ENCODE results near the gene MTCH1. TPM values are rescaled to one million over a fixed set of nuclear protein-coding genes. Genes with fewer than 3 reads are reported as not detected.

Gene MTCH1
- total and polyA plus RNA-seq, 2 experiments from 2014 or later, result 108 to 271 TPM

DNA sequence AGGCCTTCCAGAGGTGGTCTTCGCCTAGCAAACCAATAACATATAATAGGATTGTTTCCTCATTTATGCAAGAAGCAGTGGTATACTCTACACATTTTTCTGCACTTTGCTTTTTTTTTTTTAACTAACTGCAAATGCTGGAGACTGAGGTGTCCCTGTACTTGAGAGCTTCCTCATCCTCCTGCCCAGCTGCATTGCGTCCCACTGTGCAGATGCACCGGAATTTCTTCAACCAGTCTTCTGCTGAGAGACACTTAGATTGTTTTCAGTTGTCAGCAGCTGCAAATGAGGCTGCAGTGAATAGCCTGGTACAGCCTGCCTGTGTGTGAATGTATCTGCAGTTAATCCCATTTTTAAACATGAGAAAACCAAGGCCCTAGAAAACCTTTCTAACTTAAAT lies 31.0 kb upstream of the MTCH1 start (continued):
- no peak for TF ChIP-seq ZNF462 (CRISPR knock-in tag; IDR thresholded peaks at IDR 0.05)
- TF ChIP-seq JUNB (IDR thresholded peaks at IDR 0.05; ENCODE audit: unreplicated experiment), result no peak
- no peak for TF ChIP-seq ZNF331 (CRISPR knock-in tag; IDR thresholded peaks at IDR 0.05; ENCODE audit: low read depth)

GRCh38 chr6:37015532-37015931 lies 29.5 kb upstream of the MTCH1 start:
- H3K36me3 ChIP-seq (ENCODE audit: insufficient read depth), result no peaks in the 10 kb centered on the region
- H2AFZ ChIP-seq, result 0 out of 2 replicates have a peak overlapping the region, but pooled peaks have one; percentile 14
- no peak overlapping the region for H3K27ac Mint-ChIP-seq
- H3K4me2 ChIP-seq, result no peak overlapping the region
- no peaks in the 10 kb centered on the region for H3K79me2 ChIP-seq (replicated peaks; ENCODE audit: insufficient read depth)
- H3F3A ChIP-seq (replicated peaks; ENCODE audit: low read depth), result 0 out of 2 replicates have a peak, but pooled peaks cover 3% of the 10 kb centered on the region
- no peaks in the 10 kb centered on the region for H3K27me3 ChIP-seq (ENCODE audit: insufficient read depth)
- H4K20me1 ChIP-seq (replicated peaks; ENCODE audit: insufficient read depth), result no peaks in the 10 kb centered on the region
- no peaks in the 10 kb centered on the region for H3K9me2 ChIP-seq (ENCODE audit: insufficient read depth)
- no peak overlapping the region for H3K4me3 Mint-ChIP-seq
- no peak overlapping the region for H3K27ac ChIP-seq (ENCODE audit: low read depth)
- DNase-seq (ENCODE audit: low spot score) (no peak), ATAC-seq (no peak)
- peaks cover 9% of the 10 kb centered on the region for H3K27me3 Mint-ChIP-seq (ENCODE audit: insufficient read depth, low read depth, poor library complexity)
- H3K36me3 Mint-ChIP-seq (ENCODE audit: low read depth), result no peaks in the 10 kb centered on the region
- H3K4me1 Mint-ChIP-seq, result peaks cover 12% of the 10 kb centered on the region
- no peaks in the 10 kb centered on the region; the same call in 1 of the 2 replicates for H3K4me1 ChIP-seq (ENCODE audit: insufficient read depth)
- no peak overlapping the region for H3K4me3 ChIP-seq
- no peaks in the 10 kb centered on the region for H3K9me3 Mint-ChIP-seq
- TF ChIP-seq EZH2 (IDR thresholded peaks at IDR 0.05; ENCODE audit: low read depth, unreplicated experiment) (no peak), EZH2phosphoT487 (IDR thresholded peaks at IDR 0.05; ENCODE audit: unreplicated experiment) (no peak), JUNB (IDR thresholded peaks at IDR 0.05; ENCODE audit: unreplicated experiment) (no peak), NANOG (IDR thresholded peaks at IDR 0.05; ENCODE audit: borderline replicate concordance) (no peak), ZNF331 (CRISPR knock-in tag; IDR thresholded peaks at IDR 0.05; ENCODE audit: low read depth) (no peak), STAT1 (IDR thresholded peaks at IDR 0.05; ENCODE audit: unreplicated experiment) (no peak), CREB1 (CRISPR knock-in tag; IDR thresholded peaks at IDR 0.05; ENCODE audit: low read depth) (no peak), ETS1 (IDR thresholded peaks at IDR 0.05) (no peak)
- TF ChIP-seq, protein P1, sequence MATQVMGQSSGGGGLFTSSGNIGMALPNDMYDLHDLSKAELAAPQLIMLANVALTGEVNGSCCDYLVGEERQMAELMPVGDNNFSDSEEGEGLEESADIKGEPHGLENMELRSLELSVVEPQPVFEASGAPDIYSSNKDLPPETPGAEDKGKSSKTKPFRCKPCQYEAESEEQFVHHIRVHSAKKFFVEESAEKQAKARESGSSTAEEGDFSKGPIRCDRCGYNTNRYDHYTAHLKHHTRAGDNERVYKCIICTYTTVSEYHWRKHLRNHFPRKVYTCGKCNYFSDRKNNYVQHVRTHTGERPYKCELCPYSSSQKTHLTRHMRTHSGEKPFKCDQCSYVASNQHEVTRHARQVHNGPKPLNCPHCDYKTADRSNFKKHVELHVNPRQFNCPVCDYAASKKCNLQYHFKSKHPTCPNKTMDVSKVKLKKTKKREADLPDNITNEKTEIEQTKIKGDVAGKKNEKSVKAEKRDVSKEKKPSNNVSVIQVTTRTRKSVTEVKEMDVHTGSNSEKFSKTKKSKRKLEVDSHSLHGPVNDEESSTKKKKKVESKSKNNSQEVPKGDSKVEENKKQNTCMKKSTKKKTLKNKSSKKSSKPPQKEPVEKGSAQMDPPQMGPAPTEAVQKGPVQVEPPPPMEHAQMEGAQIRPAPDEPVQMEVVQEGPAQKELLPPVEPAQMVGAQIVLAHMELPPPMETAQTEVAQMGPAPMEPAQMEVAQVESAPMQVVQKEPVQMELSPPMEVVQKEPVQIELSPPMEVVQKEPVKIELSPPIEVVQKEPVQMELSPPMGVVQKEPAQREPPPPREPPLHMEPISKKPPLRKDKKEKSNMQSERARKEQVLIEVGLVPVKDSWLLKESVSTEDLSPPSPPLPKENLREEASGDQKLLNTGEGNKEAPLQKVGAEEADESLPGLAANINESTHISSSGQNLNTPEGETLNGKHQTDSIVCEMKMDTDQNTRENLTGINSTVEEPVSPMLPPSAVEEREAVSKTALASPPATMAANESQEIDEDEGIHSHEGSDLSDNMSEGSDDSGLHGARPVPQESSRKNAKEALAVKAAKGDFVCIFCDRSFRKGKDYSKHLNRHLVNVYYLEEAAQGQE (IDR thresholded peaks at IDR 0.05; ENCODE audit: unreplicated experiment), result no peak
- TF ChIP-seq, protein P2, sequence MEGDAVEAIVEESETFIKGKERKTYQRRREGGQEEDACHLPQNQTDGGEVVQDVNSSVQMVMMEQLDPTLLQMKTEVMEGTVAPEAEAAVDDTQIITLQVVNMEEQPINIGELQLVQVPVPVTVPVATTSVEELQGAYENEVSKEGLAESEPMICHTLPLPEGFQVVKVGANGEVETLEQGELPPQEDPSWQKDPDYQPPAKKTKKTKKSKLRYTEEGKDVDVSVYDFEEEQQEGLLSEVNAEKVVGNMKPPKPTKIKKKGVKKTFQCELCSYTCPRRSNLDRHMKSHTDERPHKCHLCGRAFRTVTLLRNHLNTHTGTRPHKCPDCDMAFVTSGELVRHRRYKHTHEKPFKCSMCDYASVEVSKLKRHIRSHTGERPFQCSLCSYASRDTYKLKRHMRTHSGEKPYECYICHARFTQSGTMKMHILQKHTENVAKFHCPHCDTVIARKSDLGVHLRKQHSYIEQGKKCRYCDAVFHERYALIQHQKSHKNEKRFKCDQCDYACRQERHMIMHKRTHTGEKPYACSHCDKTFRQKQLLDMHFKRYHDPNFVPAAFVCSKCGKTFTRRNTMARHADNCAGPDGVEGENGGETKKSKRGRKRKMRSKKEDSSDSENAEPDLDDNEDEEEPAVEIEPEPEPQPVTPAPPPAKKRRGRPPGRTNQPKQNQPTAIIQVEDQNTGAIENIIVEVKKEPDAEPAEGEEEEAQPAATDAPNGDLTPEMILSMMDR (conservative IDR thresholded peaks at IDR 0.05; ENCODE audit: low read depth in 2 of 2), result no peak
